HEK293 (cell line): ENCODE data around the gene ANKRD44.

Experiments used
- CTCF ChIA-PET: fragments of 350-600 bp; formaldehyde crosslinking; extraction: SDS; loops from one replicate; lab custom pipeline; 2021; ENCODE audit warnings: antibody characterized with exemption; lab: Yijun Ruan, JAX
- POLR2A ChIA-PET: fragments of 300-600 bp; formaldehyde crosslinking; extraction: SDS; loops from one replicate; lab custom pipeline; 2020; ENCODE audit warnings: antibody characterized with exemption, inconsistent platforms; lab: Yijun Ruan, JAX
- H3K27ac ChIP-seq: fragments of 200-500 bp; sonication (Bioruptor generic); 2 replicates; pipeline ENCODE4 v1.5.1; 2014; ENCODE audit warnings: low read depth, low read length, control low read depth, inconsistent platforms; ENCODE audit errors: extremely low read depth
- H3K36me3 ChIP-seq, 2 experiments: fragments of 200-500 bp in 1 of 2; sonication (Bioruptor generic) in 1 of 2; 1 replicate in 1 of 2; 2 replicates in 1 of 2; pipeline ENCODE4 v1.5.1; 2014 to 2017; ENCODE audit warnings: inconsistent platforms in 2 of 2, low read length in 2 of 2; ENCODE audit not compliant: control insufficient read depth in 2 of 2, insufficient read depth in 1 of 2
- H3K4me1 ChIP-seq: fragments of 200-500 bp; sonication (Bioruptor generic); 2 replicates; pipeline ENCODE4 v1.5.1; 2014; ENCODE audit warnings: mild to moderate bottlenecking, low read length, inconsistent platforms; ENCODE audit not compliant: control insufficient read depth, insufficient read depth
- H3K4me3 ChIP-seq: 2 replicates; pipeline ENCODE4 v1.5.1; 2011; ENCODE audit warnings: low read depth, mild to moderate bottlenecking, control low read depth, low read length, moderate library complexity
- H3K9me3 ChIP-seq: fragments of 200-500 bp; sonication (Bioruptor generic); 2 replicates; pipeline ENCODE4 v1.5.1; 2014; ENCODE audit warnings: low read depth, low read length, inconsistent platforms; ENCODE audit not compliant: control insufficient read depth, insufficient read depth
- GLI2 ChIP-seq: fragments of 450-650 bp; formaldehyde crosslinking; IDR thresholded peaks from 2 replicates; pipeline ENCODE4; 2017; ENCODE audit warnings: missing biosample characterization, missing genetic modification characterization, low read depth, borderline replicate concordance
- GLI4 ChIP-seq: fragments of 450-650 bp; formaldehyde crosslinking; IDR thresholded peaks from 2 replicates; pipeline ENCODE4 v1.5.1; 2016; ENCODE audit warnings: missing biosample characterization, missing genetic modification characterization
- GLIS1 ChIP-seq: fragments of 450-650 bp; formaldehyde crosslinking; IDR thresholded peaks from 2 replicates; pipeline ENCODE4 v1.5.1; 2016; ENCODE audit warnings: missing biosample characterization, missing genetic modification characterization
- OSR2 ChIP-seq: fragments of 450-650 bp; formaldehyde crosslinking; IDR thresholded peaks from 2 replicates; pipeline ENCODE4 v1.5.1; 2016; ENCODE audit warnings: missing biosample characterization, missing genetic modification characterization
- PRDM6 ChIP-seq: fragments of 450-650 bp; formaldehyde crosslinking; IDR thresholded peaks from 2 replicates; pipeline ENCODE4 v1.5.1; 2017; ENCODE audit warnings: missing biosample characterization, missing genetic modification characterization
- REST ChIP-seq: fragments of 450-650 bp; formaldehyde crosslinking; IDR thresholded peaks from 2 replicates; pipeline ENCODE4 v1.5.1; 2016; ENCODE audit warnings: missing biosample characterization, missing genetic modification characterization
- SCRT2 ChIP-seq: fragments of 450-650 bp; formaldehyde crosslinking; IDR thresholded peaks from 2 replicates; pipeline ENCODE4 v1.5.1; 2016; ENCODE audit warnings: missing biosample characterization, missing genetic modification characterization
- ZNF140 ChIP-seq: fragments of 450-650 bp; formaldehyde crosslinking; IDR thresholded peaks from 2 replicates; pipeline ENCODE4 v1.5.1; 2016; ENCODE audit warnings: missing biosample characterization, missing genetic modification characterization
- ZNF2 ChIP-seq: fragments of 450-650 bp; formaldehyde crosslinking; IDR thresholded peaks from 2 replicates; pipeline ENCODE4 v1.5.1; 2016; ENCODE audit warnings: missing biosample characterization, missing genetic modification characterization
- ZNF223 ChIP-seq: fragments of 450-650 bp; formaldehyde crosslinking; IDR thresholded peaks from 2 replicates; pipeline ENCODE4 v1.5.1; 2016; ENCODE audit warnings: missing biosample characterization, missing genetic modification characterization
- ZNF280C ChIP-seq: fragments of 450-650 bp; formaldehyde crosslinking; IDR thresholded peaks from 2 replicates; pipeline ENCODE4 v1.5.1; 2016; ENCODE audit warnings: missing biosample characterization, missing genetic modification characterization
- ZNF560 ChIP-seq: fragments of 450-650 bp; formaldehyde crosslinking; IDR thresholded peaks from 2 replicates; pipeline ENCODE4 v1.5.1; 2017; ENCODE audit warnings: missing biosample characterization, missing genetic modification characterization, borderline replicate concordance
- ZNF624 ChIP-seq: fragments of 450-650 bp; formaldehyde crosslinking; IDR thresholded peaks from 2 replicates; pipeline ENCODE4 v1.5.1; 2017; ENCODE audit warnings: missing biosample characterization, missing genetic modification characterization
- ZNF626 ChIP-seq: fragments of 450-650 bp; sonication (Bioruptor Pico); formaldehyde crosslinking; IDR thresholded peaks from 2 replicates; pipeline ENCODE4 v1.5.1; 2018; ENCODE audit warnings: missing biosample characterization, missing genetic modification characterization, inconsistent platforms
- ZNF670 ChIP-seq: fragments of 450-650 bp; formaldehyde crosslinking; IDR thresholded peaks from 2 replicates; pipeline ENCODE4 v1.5.1; 2016; ENCODE audit warnings: missing biosample characterization, missing genetic modification characterization, low read depth
- ZNF704 ChIP-seq: fragments of 450-650 bp; formaldehyde crosslinking; IDR thresholded peaks from 2 replicates; pipeline ENCODE4 v1.5.1; 2016; ENCODE audit warnings: missing biosample characterization, missing genetic modification characterization
- ZNF707 ChIP-seq: fragments of 450-650 bp; formaldehyde crosslinking; IDR thresholded peaks from 2 replicates; pipeline ENCODE4 v1.5.1; 2016; ENCODE audit warnings: missing biosample characterization, missing genetic modification characterization
- ZXDB ChIP-seq: fragments of 450-650 bp; formaldehyde crosslinking; IDR thresholded peaks from 2 replicates; pipeline ENCODE4 v1.5.1; 2016; ENCODE audit warnings: missing biosample characterization, missing genetic modification characterization

ANKRD44 gene

GRCh38 chr2:197327472-197328098, 17.0 kb upstream of the ANKRD44 start:
- TF ChIP-seq ZNF280C (no peak), REST (tag by site-specific recombination) (no peak), SCRT2 (tag by site-specific recombination) (no peak), GLI4 (no peak), ZNF2 (tag by site-specific recombination) (no peak), ZNF223 (no peak), PRDM6 (tag by site-specific recombination) (no peak)
- H3K27ac ChIP-seq, result no peak overlapping the region
- H3K4me1 ChIP-seq, result no peaks in the 10 kb centered on the region
- H3K36me3 ChIP-seq, result no peaks in the 10 kb centered on the region
- ChIA-PET CTCF (no interaction called here), POLR2A (no interaction called here)
- H3K9me3 ChIP-seq, result no peaks in the 10 kb centered on the region
- no peak overlapping the region for H3K4me3 ChIP-seq

GRCh38 chr2:197327073-197327471, 16.5 kb upstream of the ANKRD44 start:
- H3K36me3 ChIP-seq, result no peaks in the 10 kb centered on the region
- TF ChIP-seq ZNF670, result no peak
- no peak for TF ChIP-seq ZNF624 (tag by site-specific recombination)
- TF ChIP-seq ZXDB (tag by site-specific recombination), result no peak
- TF ChIP-seq GLIS1, result no peak
- TF ChIP-seq ZNF626 (tag by site-specific recombination), result no peak

GRCh38 chr2:197324801-197325200, 14.2 kb upstream of the ANKRD44 start:
- Histone ChIP-seq H3K4me3 (no peak overlapping the region), H3K4me1 (no peaks in the 10 kb centered on the region), H3K9me3 (no peaks in the 10 kb centered on the region), H3K36me3 (no peaks in the 10 kb centered on the region), H3K27ac (no peak overlapping the region)
- TF ChIP-seq ZNF560 (tag by site-specific recombination) (no peak), OSR2 (tag by site-specific recombination) (no peak), ZNF707 (no peak), ZNF140 (no peak), GLI2 (tag by site-specific recombination) (no peak), GLIS1 (no peak), ZNF704 (no peak)
- CTCF ChIA-PET, result interaction anchor here (0.6 kb wide), 1 partner anchor 39 kb away, joined by 5 read pairs; no protein-coding TSS in a partner anchor
- POLR2A ChIA-PET, result no interaction called here

More at GRCh38 chr2:197327073-197327471, 16.5 kb upstream of the ANKRD44 start:
- no peaks in the 10 kb centered on the region for H3K4me1 ChIP-seq
- CTCF ChIA-PET, result no interaction called here
- H3K9me3 ChIP-seq, result no peaks in the 10 kb centered on the region
- no peak overlapping the region for H3K4me3 ChIP-seq
- H3K27ac ChIP-seq, result no peak overlapping the region
- POLR2A ChIA-PET, result no interaction called here
